DMS153 (cell line): Measurements from ENCODE around the gene ZCCHC13.
"Not testable (repeated sequence)": the region's sequence is repeated elsewhere in the genome, so short reads cannot be mapped to it uniquely, and the experiment has no call there.

Source experiments
- DNase-seq: peaks from one replicate; lab custom pipeline; 2025; lab: John Stamatoyannopoulos, UW

The ZCCHC13 gene

DNA sequence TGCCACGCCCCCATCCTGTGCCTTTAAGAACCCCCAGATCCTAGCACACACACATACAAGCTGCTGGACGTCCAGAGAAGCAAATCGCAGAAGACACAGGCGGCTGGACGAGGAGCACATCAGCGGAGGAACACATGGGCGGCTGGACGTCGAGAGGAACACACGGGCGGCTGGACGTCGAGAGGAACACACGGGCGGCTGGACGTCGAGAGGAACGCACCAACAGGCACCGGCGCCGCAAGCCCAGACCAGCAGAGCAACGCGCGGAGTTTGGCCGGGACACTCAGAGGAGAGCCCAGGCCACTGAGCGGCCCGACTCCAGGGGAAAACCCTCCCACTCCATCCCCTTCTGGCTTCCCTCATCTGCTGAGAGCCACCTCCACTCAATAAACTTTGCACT, 17.2 kb downstream of the ZCCHC13 start:
- no peak for DNase-seq

DNA sequence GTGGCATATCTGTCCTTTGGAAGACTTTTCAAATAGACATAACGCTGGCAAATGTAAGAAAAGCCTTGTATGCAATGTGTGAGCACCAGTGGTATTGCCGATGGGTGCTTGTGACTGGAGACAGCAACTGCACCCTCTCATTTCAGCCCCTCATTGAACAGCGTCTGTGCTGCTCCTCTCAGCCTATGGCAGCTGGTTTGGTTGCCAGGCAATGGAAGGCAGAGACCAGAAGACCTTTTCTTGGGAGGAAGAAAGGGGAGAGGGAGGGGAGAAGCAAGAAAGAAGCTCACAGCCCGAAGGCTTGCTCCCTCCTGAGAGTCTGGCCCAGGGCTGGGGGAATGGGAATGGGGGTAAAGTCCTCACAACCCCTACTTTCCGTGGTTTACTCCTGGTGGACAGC, 20.2 kb downstream of the ZCCHC13 start:
- DNase-seq: no peak

GRCh38 chrX:74325130-74326059, 21.4 kb downstream of the ZCCHC13 start:
- peak; percentile 53 for DNase-seq

DNA sequence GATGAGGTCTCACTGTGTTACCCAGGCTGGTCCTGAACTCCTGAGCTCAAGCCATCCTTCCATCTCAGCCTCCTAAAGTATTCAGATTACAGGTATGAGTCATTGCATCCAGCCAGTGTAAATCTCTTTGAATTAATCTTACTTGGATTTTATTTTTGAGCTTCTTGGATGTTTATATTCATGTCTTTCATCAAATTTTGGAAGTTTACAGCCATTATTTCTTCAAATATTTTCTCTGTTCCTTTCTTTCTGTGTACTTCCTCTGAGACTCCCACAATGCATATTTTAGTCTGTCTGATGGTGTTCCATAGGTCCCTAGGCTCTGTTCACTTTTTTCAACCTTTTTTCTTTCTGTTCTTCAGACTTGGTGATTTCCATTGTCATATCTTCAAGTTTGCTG, 34.9 kb downstream of the ZCCHC13 start:
- no peak for DNase-seq

GRCh38 chrX:74340051-74340450, 36.1 kb downstream of the ZCCHC13 start:
- no peak for DNase-seq

GRCh38 chrX:74342211-74342610, 38.2 kb downstream of the ZCCHC13 start:
- not testable (repeated sequence) for DNase-seq

- peak; percentile 85 for DNase-seq
Observed at GRCh38 chrX:74343343-74344279, 39.6 kb downstream of the ZCCHC13 start.

- DNase-seq: no peak
Observed at GRCh38 chrX:74344280-74344622, 40.3 kb downstream of the ZCCHC13 start.

- DNase-seq: no peak
Observed at GRCh38 chrX:74346088-74346487, 42.1 kb downstream of the ZCCHC13 start.

- DNase-seq: no peak
Observed at GRCh38 chrX:74349387-74349786, 45.4 kb downstream of the ZCCHC13 start.

DNA sequence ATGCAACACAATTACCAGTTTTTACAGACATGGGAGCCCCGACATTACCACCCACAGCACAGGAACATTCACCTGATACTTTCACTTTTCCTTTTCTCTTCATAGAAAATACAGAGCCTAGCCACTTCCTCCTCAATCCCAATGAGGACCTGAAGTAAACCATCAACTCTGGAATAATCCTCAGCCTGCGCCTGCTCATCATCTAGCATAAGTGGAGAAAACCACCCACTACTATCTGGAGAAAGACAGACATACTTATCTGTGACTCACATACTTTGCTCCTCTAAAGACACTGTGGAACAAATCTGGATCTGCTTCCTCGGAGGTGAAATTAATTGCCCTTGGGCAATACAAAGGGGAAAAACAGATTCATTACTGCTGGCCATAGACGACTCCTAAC, 47.8 kb downstream of the ZCCHC13 start:
- no peak for DNase-seq

GRCh38 chrX:74353984-74354383, 50.0 kb downstream of the ZCCHC13 start:
- DNase-seq: no peak
